HCT116 (cell line): ENCODE results near the gene ARHGAP42. TPM values are rescaled to one million over a fixed set of nuclear protein-coding genes. Genes with fewer than 3 reads are reported as not detected.

ENCODE experiments used
- ATAC-seq: fragments of 200-7000 bp; cut with Tn5 transposase; 2 replicates; pipeline ENCODE4 v1.9.1; 2020; ENCODE audit warnings: mild to moderate bottlenecking, moderate library complexity
- BruUV-seq: library from RNA; stranded (reverse); fragments of 400-500 nt; replicated peaks from 2 replicates; lab custom pipeline; 2021; lab: Mats Ljungman, UMichigan
- CTCF ChIA-PET: fragments of 300-600 bp; sonication (Branson Sonifier 250); formaldehyde crosslinking; loops from one replicate; lab custom pipeline; 2021; ENCODE audit warnings: antibody characterized with exemption; lab: Charles Lee
- POLR2A ChIA-PET: fragments of 300-600, 350-600 bp; sonication (Branson Sonifier 250); formaldehyde crosslinking; loops from one replicate; lab custom pipeline; 2021; ENCODE audit warnings: antibody characterized with exemption; lab: Charles Lee
- RAD21 ChIA-PET, 2 experiments: fragments of 300-600 bp; sonication (Branson Sonifier 250); formaldehyde crosslinking; loops; one replicate each; lab custom pipeline; 2023; ENCODE audit warnings: low total read pairs in 2 of 2; ENCODE audit not compliant: uncharacterized antibody in 2 of 2, unreplicated experiment in 2 of 2, low non-redundant PET in 1 of 2; lab: Charles Lee
- DNase-seq: peaks from one replicate; pipeline ENCODE4 v3.0.0-alpha.2; 2010; ENCODE audit warnings: low read depth, low spot score
- H2AFZ ChIP-seq: fragments of 200-600 bp; shearing (Covaris generic), sonication (generic); 2 replicates; pipeline ENCODE4 v1.6.1; 2017; ENCODE audit warnings: low read depth, mixed run types, mixed read lengths, antibody characterized with exemption, low read length; ENCODE audit not compliant: poor library complexity, severe bottlenecking
- H3K27ac ChIP-seq: 2 replicates; pipeline ENCODE4 v1.5.1; 2012; ENCODE audit warnings: low read depth, low read length
- H3K27me3 ChIP-seq: fragments of 200-600 bp; sonication (generic); 2 replicates; pipeline ENCODE4 v1.6.1; 2016; ENCODE audit warnings: mixed run types, low read length, mixed read lengths; ENCODE audit not compliant: insufficient read depth
- H3K36me3 ChIP-seq, 2 experiments: fragments of 200-500 bp in 1 of 2; fragments of 200-600 bp in 1 of 2; sonication (Bioruptor generic) in 1 of 2; sonication (generic) in 1 of 2; 2 replicates each; pipeline versions ENCODE4 v1.5.1 to v1.6.1; 2014 to 2016; ENCODE audit warnings: low read length in 2 of 2, inconsistent platforms in 1 of 2, mixed read lengths in 1 of 2, mixed run types in 1 of 2; ENCODE audit not compliant: insufficient read depth in 2 of 2, control insufficient read depth in 1 of 2
- H3K4me1 ChIP-seq, 2 experiments: fragments of 200-600 bp in 1 of 2; sonication (generic) in 1 of 2; 2 replicates each; pipeline versions ENCODE4 v1.5.1 to v1.6.1; 2012 to 2017; ENCODE audit warnings: low read length in 2 of 2, inconsistent platforms in 1 of 2, mild to moderate bottlenecking in 1 of 2, mixed read lengths in 1 of 2, mixed run types in 1 of 2, moderate library complexity in 1 of 2; ENCODE audit not compliant: insufficient read depth in 2 of 2, control insufficient read depth in 1 of 2
- H3K4me2 ChIP-seq: fragments of 200-600 bp; sonication (generic); 2 replicates; pipeline ENCODE4 v1.6.1; 2017; ENCODE audit warnings: mixed run types, low read length, mixed read lengths
- H3K4me3 ChIP-seq, 2 experiments: fragments of 200-600 bp in 1 of 2; sonication (generic) in 1 of 2; replicated peaks in 1 of 2; 2 replicates each; pipeline ENCODE4 v1.5.1; 2011 to 2016; ENCODE audit warnings: low read length in 2 of 2, control low read depth in 1 of 2, low read depth in 1 of 2, mild to moderate bottlenecking in 1 of 2, mixed read lengths in 1 of 2, mixed run types in 1 of 2
- H3K79me2 ChIP-seq: fragments of 200-600 bp; sonication (generic); 2 replicates; pipeline ENCODE4 v1.6.1; 2017; ENCODE audit warnings: mild to moderate bottlenecking, mixed run types, low read length, moderate library complexity, mixed read lengths; ENCODE audit not compliant: insufficient read depth
- H3K9ac ChIP-seq: fragments of 200-600 bp; sonication (generic); 2 replicates; pipeline ENCODE4 v1.6.1; 2016; ENCODE audit warnings: low read length, mixed read lengths
- H3K9me2 ChIP-seq: fragments of 200-600 bp; sonication (generic), shearing (Covaris generic); 2 replicates; pipeline ENCODE4 v1.6.1; 2017; ENCODE audit warnings: mixed run types, mild to moderate bottlenecking, moderate library complexity; ENCODE audit not compliant: insufficient read depth
- H3K9me3 ChIP-seq, 2 experiments: fragments of 200-500 bp in 1 of 2; fragments of 200-600 bp in 1 of 2; sonication (Bioruptor generic) in 1 of 2; sonication (generic) in 1 of 2; 2 replicates each; pipeline ENCODE4 v1.6.1; 2014 to 2017; ENCODE audit warnings: low read length in 2 of 2, mixed read lengths in 2 of 2, inconsistent platforms in 1 of 2, low read depth in 1 of 2, mild to moderate bottlenecking in 1 of 2, mixed run types in 1 of 2, moderate library complexity in 1 of 2; ENCODE audit not compliant: control insufficient read depth in 1 of 2, insufficient read depth in 1 of 2
- H4K20me1 ChIP-seq: fragments of 200-600 bp; sonication (generic), shearing (Covaris generic); 2 replicates; pipeline ENCODE4 v1.6.1; 2017; ENCODE audit warnings: mixed run types, mild to moderate bottlenecking, moderate library complexity; ENCODE audit not compliant: insufficient read depth
- CBX3 ChIP-seq: IDR thresholded peaks from 2 replicates; pipeline ENCODE4 v1.6.1; 2012; ENCODE audit warnings: low read depth
- FOSL1 ChIP-seq: IDR thresholded peaks from 2 replicates; pipeline ENCODE4 v1.6.1; 2012; ENCODE audit warnings: low read depth
- MAX ChIP-seq: IDR thresholded peaks from 2 replicates; pipeline ENCODE4 v1.6.1; 2012
- RAD21 ChIP-seq: IDR thresholded peaks from 2 replicates; pipeline ENCODE4 v1.6.1; 2012; ENCODE audit warnings: low read depth, mild to moderate bottlenecking
- REST ChIP-seq: IDR thresholded peaks from 2 replicates; pipeline ENCODE4 v1.6.1; 2012; ENCODE audit warnings: low read depth
- SIN3A ChIP-seq: IDR thresholded peaks from 2 replicates; pipeline ENCODE4 v1.6.1; 2012; ENCODE audit warnings: low read depth
- SRF ChIP-seq: IDR thresholded peaks from 2 replicates; pipeline ENCODE4 v1.6.1; 2012; ENCODE audit warnings: low read depth
- ZBTB33 ChIP-seq: IDR thresholded peaks from 2 replicates; pipeline ENCODE4 v1.6.1; 2011; ENCODE audit warnings: mild to moderate bottlenecking, low read length, moderate library complexity; ENCODE audit not compliant: insufficient replicate concordance; ENCODE audit errors: extremely low read depth
- ZFX ChIP-seq: fragments of 450-650 bp; IDR thresholded peaks from 2 replicates; pipeline ENCODE4 v1.6.1; 2017
- intact Hi-C: fragments of 100-400 bp; cut with micrococcal nuclease; formaldehyde crosslinking; loops from 2 replicates; pipeline ENCODE4 v1.10.0; 2022
- total RNA-seq: library from RNA; stranded (reverse); gene quantifications from one replicate; pipeline ENCODE4 v1.2.1, GENCODE V29; 2021; ENCODE audit not compliant: unreplicated experiment

Gene ARHGAP42
- total RNA-seq, 1 experiment from 2014 or later: 12.3 TPM

GRCh38 chr11:100865443-100866065 lies 178.5 kb downstream of the ARHGAP42 start (continued):
- TF ChIP-seq ZBTB33: no peak
- no peak for TF ChIP-seq RAD21
- no peak for TF ChIP-seq SIN3A

GRCh38 chr11:100866453-100866852 lies 179.4 kb downstream of the ARHGAP42 start:
- H3K4me2 ChIP-seq: no peak overlapping the region
- no peaks in the 10 kb centered on the region for H4K20me1 ChIP-seq
- no peak overlapping the region for H3K9ac ChIP-seq
- no peaks in the 10 kb centered on the region for H3K36me3 ChIP-seq
- no peaks in the 10 kb centered on the region for H3K9me3 ChIP-seq
- H2AFZ ChIP-seq: no peak overlapping the region
- BruUV-seq: no TSS peak
- intact Hi-C loops: no loop called here
- DNase-seq (no peak), ATAC-seq (no peak)
- H3K79me2 ChIP-seq: no peaks in the 10 kb centered on the region
- RAD21 ChIA-PET: no interaction called here
- CTCF ChIA-PET: no interaction called here
- no peak overlapping the region for H3K27ac ChIP-seq
- TF ChIP-seq RAD21 (no peak), MAX (no peak), REST (no peak), CBX3 (no peak), FOSL1 (no peak), SRF (no peak), ZFX (no peak)
- H3K9me2 ChIP-seq: no peaks in the 10 kb centered on the region
- no peak overlapping the region for H3K4me3 ChIP-seq
- H3K4me1 ChIP-seq: peaks cover 0 to 2% of the 10 kb centered on the region in 2 experiments; a peak in 1 of 4 replicates
- POLR2A ChIA-PET: no interaction called here
- no peaks in the 10 kb centered on the region for H3K27me3 ChIP-seq
